NOMO-1 treated with dmso at 0.1 percent for 144 hours (cell line): ENCODE results near the gene PHF8.

Source experiments
- DNase-seq: peaks from one replicate; lab custom pipeline; 2025; ENCODE audit not compliant: unreplicated experiment; lab: John Stamatoyannopoulos, UW

PHF8 gene

GRCh38 chrX:54024350-54024749 lies 19.9 kb downstream of the PHF8 start:
- no peak for DNase-seq

GRCh38 chrX:54012830-54013500 lies 31.3 kb downstream of the PHF8 start:
- no peak for DNase-seq

- no peak for DNase-seq
Observed at GRCh38 chrX:54007682-54008081, 36.6 kb downstream of the PHF8 start.

- DNase-seq: no peak
Observed at GRCh38 chrX:53997724-53998123, 46.5 kb downstream of the PHF8 start.

GRCh38 chrX:53992589-53992988 lies 51.7 kb downstream of the PHF8 start:
- no peak for DNase-seq

- no peak for DNase-seq
Observed at GRCh38 chrX:53990171-53990570, 54.1 kb downstream of the PHF8 start.

- DNase-seq: no peak
Observed at GRCh38 chrX:53984895-53985294, 59.4 kb downstream of the PHF8 start.

GRCh38 chrX:53974529-53974928 lies 69.7 kb downstream of the PHF8 start:
- no peak for DNase-seq

GRCh38 chrX:53969540-53969939 lies 74.7 kb downstream of the PHF8 start:
- no peak for DNase-seq

- no peak for DNase-seq
Observed at GRCh38 chrX:53950130-53950733, 94.0 kb downstream of the PHF8 start.

- no peak for DNase-seq
Observed at GRCh38 chrX:53940180-53940579, 104.1 kb downstream of the PHF8 start.

- peak; percentile 71 for DNase-seq
Observed at GRCh38 chrX:53939127-53939526, 105.1 kb downstream of the PHF8 start.

GRCh38 chrX:53930515-53931380 lies 113.5 kb downstream of the PHF8 start:
- no peak for DNase-seq

- DNase-seq: no peak
Observed at GRCh38 chrX:53926030-53926429, 118.2 kb downstream of the PHF8 start.

GRCh38 chrX:53918702-53919101 lies 125.6 kb downstream of the PHF8 start:
- no peak for DNase-seq

- no peak for DNase-seq
Observed at GRCh38 chrX:53900623-53901022, 143.7 kb downstream of the PHF8 start.

- no peak for DNase-seq
Observed at GRCh38 chrX:53895270-53895669, 149.0 kb downstream of the PHF8 start.
